Mesenchymal stem cell (in vitro differentiated cells and primary cell): ENCODE measurements around the gene KCNK5.

Source experiments
- DNase-seq: peaks from one replicate; pipeline ENCODE4 v3.0.0-alpha.2; 2013
- H2AFZ ChIP-seq: one replicate; pipeline ENCODE4 v1.6.1; 2013; ENCODE audit warnings: low read depth, mild to moderate bottlenecking, control low read depth, inconsistent platforms, low read length, moderate library complexity
- H2AK5ac ChIP-seq: 2 replicates; pipeline ENCODE4 v1.6.1; 2013; ENCODE audit warnings: low read length, moderate library complexity, mild to moderate bottlenecking, inconsistent platforms; ENCODE audit not compliant: severe bottlenecking
- H2BK120ac ChIP-seq: one replicate; pipeline ENCODE4 v1.6.1; 2013; ENCODE audit warnings: low read depth, mild to moderate bottlenecking, inconsistent platforms, low read length, moderate library complexity
- H2BK12ac ChIP-seq, 2 experiments: one replicate each; pipeline ENCODE4 v1.6.1; 2013; ENCODE audit warnings: inconsistent platforms in 2 of 2, low read length in 2 of 2, mild to moderate bottlenecking in 2 of 2, moderate library complexity in 2 of 2, control low read depth in 1 of 2
- H2BK15ac ChIP-seq: one replicate; pipeline ENCODE4 v1.6.1; 2013; ENCODE audit warnings: mild to moderate bottlenecking, low read depth, inconsistent platforms; ENCODE audit not compliant: poor library complexity, severe bottlenecking
- H2BK5ac ChIP-seq: 2 replicates; pipeline ENCODE4 v1.6.1; 2013; ENCODE audit warnings: low read depth, mild to moderate bottlenecking, low read length, control low read depth, inconsistent platforms; ENCODE audit not compliant: poor library complexity, severe bottlenecking
- H3K14ac ChIP-seq, 2 experiments: one replicate each; pipeline ENCODE4 v1.6.1; 2013; ENCODE audit warnings: inconsistent platforms in 2 of 2, low read length in 2 of 2, control low read depth in 1 of 2, mild to moderate bottlenecking in 1 of 2, moderate library complexity in 1 of 2
- H3K18ac ChIP-seq, 2 experiments: one replicate each; pipeline ENCODE4 v1.6.1; 2013; ENCODE audit warnings: inconsistent platforms in 2 of 2, low read length in 2 of 2, control low read depth in 1 of 2, low read depth in 1 of 2, mild to moderate bottlenecking in 1 of 2
- H3K23ac ChIP-seq, 2 experiments: one replicate each; pipeline ENCODE4 v1.6.1; 2013; ENCODE audit warnings: inconsistent platforms in 2 of 2, low read length in 2 of 2, mild to moderate bottlenecking in 2 of 2, moderate library complexity in 2 of 2, control low read depth in 1 of 2
- H3K27ac ChIP-seq: 2 replicates; pipeline ENCODE4 v1.5.1; 2013; ENCODE audit warnings: mild to moderate bottlenecking, moderate library complexity, low read length, control low read depth, inconsistent platforms; ENCODE audit not compliant: poor library complexity, severe bottlenecking
- H3K27me3 ChIP-seq, 2 experiments: 2 replicates each; pipeline versions ENCODE4 v1.6.1 to v1.7.0; 2013; ENCODE audit warnings: low read length in 2 of 2, mild to moderate bottlenecking in 2 of 2, moderate library complexity in 2 of 2, control low read depth in 1 of 2, inconsistent platforms in 1 of 2; ENCODE audit not compliant: control insufficient read depth in 1 of 2, insufficient read depth in 1 of 2
- H3K36me3 ChIP-seq, 2 experiments: 2 replicates each; pipeline versions ENCODE4 v1.6.1 to v1.7.0; 2013; ENCODE audit warnings: low read length in 2 of 2, control low read depth in 1 of 2, inconsistent platforms in 1 of 2, low read depth in 1 of 2, mild to moderate bottlenecking in 1 of 2; ENCODE audit not compliant: insufficient read depth in 2 of 2, control insufficient read depth in 1 of 2
- H3K4ac ChIP-seq, 2 experiments: one replicate each; pipeline ENCODE4 v1.6.1; 2013; ENCODE audit warnings: inconsistent platforms in 2 of 2, low read length in 2 of 2, mild to moderate bottlenecking in 2 of 2, moderate library complexity in 2 of 2, control low read depth in 1 of 2, low read depth in 1 of 2
- H3K4me1 ChIP-seq: 2 replicates; pipeline ENCODE4 v1.6.1; 2013; ENCODE audit warnings: low read depth, low read length, control low read depth; ENCODE audit not compliant: control insufficient read depth, insufficient read depth
- H3K4me2 ChIP-seq: 2 replicates; pipeline ENCODE4 v1.6.1; 2013; ENCODE audit warnings: low read length, mild to moderate bottlenecking, inconsistent platforms; ENCODE audit not compliant: poor library complexity, severe bottlenecking
- H3K4me3 ChIP-seq, 2 experiments: 2 replicates each; pipeline versions ENCODE4 v1.5.1 to v1.7.0; 2013; ENCODE audit warnings: low read length in 2 of 2, mild to moderate bottlenecking in 2 of 2, control low read depth in 1 of 2, low read depth in 1 of 2; ENCODE audit not compliant: insufficient read depth in 1 of 2
- H3K79me1 ChIP-seq: replicated peaks from 2 replicates; pipeline ENCODE4 v1.6.1; 2013; ENCODE audit warnings: mild to moderate bottlenecking, control low read depth, low read length, inconsistent platforms; ENCODE audit not compliant: poor library complexity, severe bottlenecking
- H3K9ac ChIP-seq: 2 replicates; pipeline ENCODE4 v1.7.0; 2013; ENCODE audit warnings: mild to moderate bottlenecking, low read length, moderate library complexity
- H3K9me3 ChIP-seq: 2 replicates; pipeline ENCODE4 v1.7.0; 2013; ENCODE audit warnings: mild to moderate bottlenecking, low read length; ENCODE audit not compliant: control insufficient read depth
- H4K8ac ChIP-seq: one replicate; pipeline ENCODE4 v1.6.1; 2013; ENCODE audit warnings: inconsistent platforms, mild to moderate bottlenecking, low read length, moderate library complexity
- H4K91ac ChIP-seq: one replicate; pipeline ENCODE4 v1.6.1; 2013; ENCODE audit warnings: mild to moderate bottlenecking, low read length, inconsistent platforms
- WGBS: methylation state at CpG from one replicate; pipeline ENCODE4 v1.1.7; 2013; ENCODE audit warnings: mixed read lengths; 5-methylcytosine and 5-hydroxymethylcytosine counted together

The KCNK5 gene

GRCh38 chr6:39268171-39268570, 38.9 kb upstream of the KCNK5 start:
- Histone ChIP-seq H3K4me3 (no peak overlapping the region), H3K9me3 (no peaks in the 10 kb centered on the region), H2BK15ac (no peak overlapping the region), H3K4ac (no peak overlapping the region), H2AFZ (no peak overlapping the region), H3K18ac (no peak overlapping the region), H2AK5ac (no peak overlapping the region), H3K14ac (no peak overlapping the region), H3K27me3 (peaks cover 0 to 3% of the 10 kb centered on the region in 2 experiments), H4K8ac (no peak overlapping the region), H4K91ac (no peak overlapping the region), H3K9ac (no peak overlapping the region), H3K79me1 (no peaks in the 10 kb centered on the region), H3K4me2 (no peak overlapping the region), H3K23ac (no peak overlapping the region), H2BK12ac (no peak overlapping the region), H3K27ac (no peak overlapping the region), H3K36me3 (no peaks in the 10 kb centered on the region), H2BK5ac (no peak overlapping the region), H3K4me1 (no peaks in the 10 kb centered on the region), H2BK120ac (no peak overlapping the region)
- WGBS: 92% methylated on average over 5 of the region's 7 CpGs
- no peak for DNase-seq

- Histone ChIP-seq H3K4ac (no peak overlapping the region), H3K9ac (no peak overlapping the region), H3K23ac (no peak overlapping the region), H2AFZ (no peak overlapping the region), H4K8ac (no peak overlapping the region), H3K14ac (no peak overlapping the region), H3K9me3 (no peaks in the 10 kb centered on the region), H3K4me2 (no peak overlapping the region), H2BK12ac (no peak overlapping the region), H3K27me3 (peaks cover 0 to 3% of the 10 kb centered on the region in 2 experiments), H2BK120ac (no peak overlapping the region), H2BK5ac (no peak overlapping the region), H3K79me1 (no peaks in the 10 kb centered on the region), H4K91ac (no peak overlapping the region), H2BK15ac (no peak overlapping the region), H3K18ac (no peak overlapping the region), H3K4me3 (no peak overlapping the region), H2AK5ac (no peak overlapping the region), H3K4me1 (no peaks in the 10 kb centered on the region), H3K27ac (no peak overlapping the region), H3K36me3 (no peaks in the 10 kb centered on the region)
- no peak for DNase-seq
- 74% methylated on average over 5 of the region's 5 CpGs for WGBS
These were observed 37.6 kb upstream of the KCNK5 start for GRCh38 chr6:39266782-39267355.

- Histone ChIP-seq H3K79me1 (no peaks in the 10 kb centered on the region), H4K91ac (no peak overlapping the region), H2BK5ac (no peak overlapping the region), H3K36me3 (no peaks in the 10 kb centered on the region), H2BK12ac (no peak overlapping the region), H4K8ac (no peak overlapping the region), H3K18ac (no peak overlapping the region), H3K27ac (no peak overlapping the region), H3K4me2 (no peak overlapping the region), H2AFZ (no peak overlapping the region), H2AK5ac (no peak overlapping the region), H3K9ac (no peak overlapping the region), H3K4me1 (no peaks in the 10 kb centered on the region), H3K23ac (no peak overlapping the region), H3K27me3 (peaks cover 0 to 3% of the 10 kb centered on the region in 2 experiments), H3K4ac (no peak overlapping the region), H2BK120ac (no peak overlapping the region), H3K9me3 (no peaks in the 10 kb centered on the region), H3K4me3 (no peak overlapping the region), H2BK15ac (no peak overlapping the region), H3K14ac (no peak overlapping the region)
- DNase-seq: no peak
- no CpG with 5 or more reads among the region's 2 CpGs for WGBS
These were observed 37.1 kb upstream of the KCNK5 start for GRCh38 chr6:39266375-39266774.

- no CpG with 5 or more reads among the region's 5 CpGs for WGBS
- Histone ChIP-seq H3K4me2 (no peak overlapping the region), H3K36me3 (no peaks in the 10 kb centered on the region), H2BK120ac (no peak overlapping the region), H3K4me1 (no peaks in the 10 kb centered on the region), H3K23ac (no peak overlapping the region), H2AK5ac (no peak overlapping the region), H3K27me3 (peaks cover 3 to 17% of the 10 kb centered on the region in 2 experiments), H2AFZ (no peak overlapping the region), H4K8ac (no peak overlapping the region), H3K4ac (no peak overlapping the region), H2BK12ac (no peak overlapping the region), H3K9me3 (peaks cover 3% of the 10 kb centered on the region), H3K79me1 (no peaks in the 10 kb centered on the region), H3K27ac (no peak overlapping the region), H4K91ac (no peak overlapping the region), H2BK15ac (no peak overlapping the region), H3K9ac (peak overlapping the region; percentile 10), H3K14ac (no peak overlapping the region), H3K4me3 (no peak overlapping the region), H3K18ac (no peak overlapping the region), H2BK5ac (no peak overlapping the region)
- no peak for DNase-seq
These were observed 34.2 kb upstream of the KCNK5 start for GRCh38 chr6:39263303-39264037.
